SK-N-SH treated with all-trans-retinoic acid at 6 μM for 48 hours (cell line): ENCODE measurements around the gene SLC4A4.

Source experiments
- ESRRG ChIP-seq: fragments of 250-450 bp; sonication (Bioruptor Pico); IDR thresholded peaks from 2 replicates; pipeline ENCODE4 v1.6.1; 2021; ENCODE audit warnings: mild to moderate bottlenecking
- PATZ1 ChIP-seq: fragments of 250-450 bp; sonication (Bioruptor Pico); IDR thresholded peaks from 2 replicates; pipeline ENCODE4 v1.8.0; 2020; ENCODE audit warnings: mild to moderate bottlenecking, moderate library complexity, borderline replicate concordance
- PPARA ChIP-seq: fragments of 250-450 bp; sonication (Bioruptor Pico); IDR thresholded peaks from 2 replicates; pipeline ENCODE4 v1.5.0; 2020; ENCODE audit warnings: mild to moderate bottlenecking, borderline replicate concordance
- RARB ChIP-seq: fragments of 250-450 bp; sonication (Bioruptor Pico); IDR thresholded peaks from 2 replicates; pipeline ENCODE4 v1.8.0; 2021; ENCODE audit warnings: mild to moderate bottlenecking, moderate library complexity
- ZFP3 ChIP-seq: fragments of 250-450 bp; sonication (Bioruptor Pico); IDR thresholded peaks from 2 replicates; pipeline ENCODE4 v1.5.0; 2020; ENCODE audit warnings: mild to moderate bottlenecking, moderate library complexity
- ZFP30 ChIP-seq: fragments of 450-650 bp; formaldehyde crosslinking; IDR thresholded peaks from 2 replicates; pipeline ENCODE4 v1.5.0; 2022; ENCODE audit warnings: mild to moderate bottlenecking, moderate library complexity
- ZNF8 ChIP-seq: fragments of 450-650 bp; formaldehyde crosslinking; IDR thresholded peaks from 2 replicates; pipeline ENCODE4 v1.5.0; 2020; ENCODE audit warnings: mild to moderate bottlenecking, moderate library complexity
- TF ChIP-seq, protein P1 (sequence below): fragments of 250-450 bp; sonication (Bioruptor Pico); IDR thresholded peaks from 2 replicates; pipeline ENCODE4 v1.5.1; 2020; ENCODE audit warnings: low read depth, mild to moderate bottlenecking, moderate library complexity
- TF ChIP-seq, protein P2 (sequence below): fragments of 250-450 bp; sonication (Bioruptor Pico); IDR thresholded peaks from 2 replicates; pipeline ENCODE4 v1.5.0; 2020; ENCODE audit warnings: mild to moderate bottlenecking, moderate library complexity

DNA sequence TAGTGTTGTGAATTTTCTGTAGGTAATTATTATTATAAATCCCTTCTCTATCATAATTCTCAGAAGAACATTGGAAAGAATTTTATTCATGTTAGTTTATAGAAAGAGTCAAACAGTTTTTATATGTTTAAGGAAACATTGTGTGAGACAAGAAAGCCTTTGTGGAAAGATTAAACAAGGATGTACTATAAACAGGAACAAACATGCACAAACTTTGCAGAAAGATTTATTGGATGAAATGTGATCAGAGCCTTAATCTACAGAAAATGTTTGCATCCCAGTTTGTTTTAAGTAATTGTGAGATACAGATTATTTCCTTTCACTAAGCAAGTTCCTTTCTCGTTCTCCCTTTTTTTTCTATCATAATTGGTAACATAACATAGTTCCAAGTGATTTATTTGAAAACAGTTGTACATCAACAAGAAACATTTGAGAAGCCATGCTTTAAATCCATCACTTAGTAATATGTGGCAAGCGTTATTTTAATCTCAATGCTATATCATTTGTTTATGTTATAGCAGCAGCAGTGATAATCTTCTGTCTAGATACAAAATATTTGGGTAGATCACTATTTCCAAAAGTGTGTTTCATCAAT is 129.4 kb downstream of the SLC4A4 start:
- TF ChIP-seq ESRRG (no peak), RARB (CRISPR knock-in tag) (no peak), PPARA (CRISPR knock-in tag) (no peak), ZFP3 (CRISPR knock-in tag) (no peak), PATZ1 (no peak), ZFP30 (no peak), ZNF8 (CRISPR knock-in tag) (no peak)
- TF ChIP-seq, protein P1, sequence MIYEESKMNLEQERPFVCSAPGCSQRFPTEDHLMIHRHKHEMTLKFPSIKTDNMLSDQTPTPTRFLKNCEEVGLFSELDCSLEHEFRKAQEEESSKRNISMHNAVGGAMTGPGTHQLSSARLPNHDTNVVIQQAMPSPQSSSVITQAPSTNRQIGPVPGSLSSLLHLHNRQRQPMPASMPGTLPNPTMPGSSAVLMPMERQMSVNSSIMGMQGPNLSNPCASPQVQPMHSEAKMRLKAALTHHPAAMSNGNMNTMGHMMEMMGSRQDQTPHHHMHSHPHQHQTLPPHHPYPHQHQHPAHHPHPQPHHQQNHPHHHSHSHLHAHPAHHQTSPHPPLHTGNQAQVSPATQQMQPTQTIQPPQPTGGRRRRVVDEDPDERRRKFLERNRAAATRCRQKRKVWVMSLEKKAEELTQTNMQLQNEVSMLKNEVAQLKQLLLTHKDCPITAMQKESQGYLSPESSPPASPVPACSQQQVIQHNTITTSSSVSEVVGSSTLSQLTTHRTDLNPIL (CRISPR knock-in tag) = no peak
- TF ChIP-seq, protein P2, sequence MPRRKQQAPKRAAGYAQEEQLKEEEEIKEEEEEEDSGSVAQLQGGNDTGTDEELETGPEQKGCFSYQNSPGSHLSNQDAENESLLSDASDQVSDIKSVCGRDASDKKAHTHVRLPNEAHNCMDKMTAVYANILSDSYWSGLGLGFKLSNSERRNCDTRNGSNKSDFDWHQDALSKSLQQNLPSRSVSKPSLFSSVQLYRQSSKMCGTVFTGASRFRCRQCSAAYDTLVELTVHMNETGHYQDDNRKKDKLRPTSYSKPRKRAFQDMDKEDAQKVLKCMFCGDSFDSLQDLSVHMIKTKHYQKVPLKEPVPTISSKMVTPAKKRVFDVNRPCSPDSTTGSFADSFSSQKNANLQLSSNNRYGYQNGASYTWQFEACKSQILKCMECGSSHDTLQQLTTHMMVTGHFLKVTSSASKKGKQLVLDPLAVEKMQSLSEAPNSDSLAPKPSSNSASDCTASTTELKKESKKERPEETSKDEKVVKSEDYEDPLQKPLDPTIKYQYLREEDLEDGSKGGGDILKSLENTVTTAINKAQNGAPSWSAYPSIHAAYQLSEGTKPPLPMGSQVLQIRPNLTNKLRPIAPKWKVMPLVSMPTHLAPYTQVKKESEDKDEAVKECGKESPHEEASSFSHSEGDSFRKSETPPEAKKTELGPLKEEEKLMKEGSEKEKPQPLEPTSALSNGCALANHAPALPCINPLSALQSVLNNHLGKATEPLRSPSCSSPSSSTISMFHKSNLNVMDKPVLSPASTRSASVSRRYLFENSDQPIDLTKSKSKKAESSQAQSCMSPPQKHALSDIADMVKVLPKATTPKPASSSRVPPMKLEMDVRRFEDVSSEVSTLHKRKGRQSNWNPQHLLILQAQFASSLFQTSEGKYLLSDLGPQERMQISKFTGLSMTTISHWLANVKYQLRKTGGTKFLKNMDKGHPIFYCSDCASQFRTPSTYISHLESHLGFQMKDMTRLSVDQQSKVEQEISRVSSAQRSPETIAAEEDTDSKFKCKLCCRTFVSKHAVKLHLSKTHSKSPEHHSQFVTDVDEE (CRISPR knock-in tag) = no peak
